SK-N-SH (cell line): ENCODE measurements around the gene ATP6V1G3. TPM values are rescaled to one million over a fixed set of nuclear protein-coding genes. Genes with fewer than 3 reads are reported as not detected.
"Not testable (repeated sequence)": the region's sequence is repeated elsewhere in the genome, so short reads cannot be mapped to it uniquely, and the experiment has no call there.

Experiments used
- CTCF ChIA-PET: fragments of 300-600, 350-600 bp; formaldehyde crosslinking; extraction: SDS; loops from one replicate; lab custom pipeline; 2021; lab: Yijun Ruan, JAX
- POLR2A ChIA-PET: fragments of 350-600 bp; sonication (Branson Sonifier 250); formaldehyde crosslinking; extraction: SDS; loops from one replicate; lab custom pipeline; 2020; ENCODE audit warnings: antibody characterized with exemption, inconsistent platforms; lab: Yijun Ruan, JAX
- DNase-seq: peaks from one replicate; pipeline ENCODE4 v3.0.0; 2012
- H2AFZ ChIP-seq: fragments of 200-600 bp; sonication (generic); 2 replicates; pipeline ENCODE4 v1.8.1; 2016; ENCODE audit warnings: antibody characterized with exemption, mild to moderate bottlenecking, low read depth
- H3F3A ChIP-seq: fragments of 200-600 bp; sonication (generic); replicated peaks from 2 replicates; pipeline ENCODE3; 2016; ENCODE audit warnings: antibody characterized with exemption, mild to moderate bottlenecking; ENCODE audit not compliant: insufficient read depth
- H3K27ac ChIP-seq, 2 experiments: fragments of 200-500 bp in 1 of 2; fragments of 200-600 bp in 1 of 2; sonication (Bioruptor generic) in 1 of 2; sonication (generic), shearing (Covaris generic) in 1 of 2; 2 replicates each; pipeline versions ENCODE4 v1.5.1 to v1.6.1; 2014 to 2016; ENCODE audit warnings: low read depth in 2 of 2, inconsistent platforms in 1 of 2, low read length in 1 of 2, mild to moderate bottlenecking in 1 of 2, mixed read lengths in 1 of 2
- H3K27me3 ChIP-seq: fragments of 200-600 bp; sonication (generic), shearing (Covaris generic); 2 replicates; pipeline ENCODE4 v1.6.1; 2016; ENCODE audit warnings: mixed run types; ENCODE audit not compliant: insufficient read depth
- H3K36me3 ChIP-seq, 2 experiments: fragments of 200-500 bp in 1 of 2; fragments of 200-600 bp in 1 of 2; sonication (Bioruptor generic) in 1 of 2; sonication (generic) in 1 of 2; replicated peaks in 1 of 2; 2 replicates each; pipeline versions ENCODE3 to v1.5.1; 2014 to 2016; ENCODE audit warnings: low read length in 1 of 2, mild to moderate bottlenecking in 1 of 2; ENCODE audit not compliant: insufficient read depth in 2 of 2, control insufficient read depth in 1 of 2
- H3K4me1 ChIP-seq, 2 experiments: fragments of 200-500 bp in 1 of 2; fragments of 200-600 bp in 1 of 2; sonication (Bioruptor generic) in 1 of 2; sonication (generic), shearing (Covaris generic) in 1 of 2; 2 replicates each; pipeline versions ENCODE4 v1.5.1 to v1.6.1; 2014 to 2016; ENCODE audit warnings: low read depth in 1 of 2, low read length in 1 of 2, mixed run types in 1 of 2; ENCODE audit not compliant: insufficient read depth in 2 of 2, control insufficient read depth in 1 of 2
- H3K4me2 ChIP-seq: fragments of 200-600 bp; sonication (generic), shearing (Covaris generic); 2 replicates; pipeline ENCODE4 v1.6.1; 2017; ENCODE audit warnings: mixed run types
- H3K4me3 ChIP-seq, 2 experiments: fragments of 200-500 bp in 1 of 2; fragments of 200-600 bp in 1 of 2; sonication (Bioruptor generic) in 1 of 2; sonication (generic), shearing (Covaris generic) in 1 of 2; 2 replicates each; pipeline versions ENCODE4 v1.5.1 to v1.8.1; 2014 to 2016; ENCODE audit warnings: low read depth in 2 of 2, inconsistent platforms in 1 of 2, low read length in 1 of 2, mild to moderate bottlenecking in 1 of 2, mixed read lengths in 1 of 2, moderate library complexity in 1 of 2
- H3K79me2 ChIP-seq: fragments of 200-600 bp; sonication (generic); 2 replicates; pipeline ENCODE4 v1.8.1; 2017; ENCODE audit warnings: mild to moderate bottlenecking; ENCODE audit not compliant: insufficient read depth
- H3K9ac ChIP-seq: fragments of 200-600 bp; sonication (generic); 2 replicates; pipeline ENCODE4 v1.6.1; 2017; ENCODE audit warnings: mixed run types
- H3K9me2 ChIP-seq: fragments of 200-600 bp; sonication (generic); 2 replicates; pipeline ENCODE4 v1.6.1; 2017; ENCODE audit warnings: mixed run types
- H3K9me3 ChIP-seq: fragments of 200-600 bp; sonication (generic); 2 replicates; pipeline ENCODE4 v1.6.1; 2017; ENCODE audit warnings: mixed run types, mild to moderate bottlenecking, moderate library complexity
- H4K20me1 ChIP-seq: fragments of 200-600 bp; sonication (generic); 2 replicates; pipeline ENCODE4 v1.6.1; 2017; ENCODE audit warnings: mild to moderate bottlenecking, mixed run types; ENCODE audit not compliant: insufficient read depth
- FOSL2 ChIP-seq: IDR thresholded peaks from 2 replicates; pipeline ENCODE4 v1.4.0; 2012; ENCODE audit warnings: low read depth, mild to moderate bottlenecking, moderate library complexity, borderline replicate concordance
- IRF3 ChIP-seq: fragments of 150-350 bp; IDR thresholded peaks from 2 replicates; pipeline ENCODE4 v1.6.1; 2016; ENCODE audit warnings: mild to moderate bottlenecking, low read depth, low read length
- MEF2A ChIP-seq: IDR thresholded peaks from 2 replicates; pipeline ENCODE4 v1.4.0; 2012; ENCODE audit warnings: low read depth, borderline replicate concordance
- NRF1 ChIP-seq: IDR thresholded peaks from 2 replicates; pipeline ENCODE4 v1.6.1; 2012; ENCODE audit warnings: low read depth, mild to moderate bottlenecking, low read length
- RXRA ChIP-seq: IDR thresholded peaks from 2 replicates; pipeline ENCODE4 v1.4.0; 2012; ENCODE audit warnings: low read depth, mild to moderate bottlenecking, borderline replicate concordance
- SMC3 ChIP-seq: IDR thresholded peaks from 2 replicates; pipeline ENCODE4 v1.6.1; 2012; ENCODE audit warnings: low read depth, low read length, improper control_type of control experiment
- TAF1 ChIP-seq: IDR thresholded peaks from 2 replicates; pipeline ENCODE4 v1.6.1; 2012; ENCODE audit warnings: low read depth, mild to moderate bottlenecking, low read length, moderate library complexity, borderline replicate concordance
- TEAD4 ChIP-seq: IDR thresholded peaks from 2 replicates; pipeline ENCODE4 v1.4.0; 2012; ENCODE audit warnings: mild to moderate bottlenecking, borderline replicate concordance; ENCODE audit not compliant: insufficient read depth
- USF2 ChIP-seq: fragments of 150-350 bp; IDR thresholded peaks from 2 replicates; pipeline ENCODE4 v1.6.1; 2017; ENCODE audit warnings: antibody characterized with exemption, low read length, low read depth, borderline replicate concordance
- WGBS: methylation state at CpG from one replicate; pipeline ENCODE4 v1.1.6; 2017; ENCODE audit warnings: low lambda C conversion rate; 5-methylcytosine and 5-hydroxymethylcytosine counted together
- polyA plus RNA-seq, 3 experiments: library from polyadenylated mRNA; depleted of rRNA; stranded (reverse); fragments of >200 nt; gene quantifications; 2 replicates each; pipeline ENCODE4 v1.2.3, GENCODE V29; 2012

ATP6V1G3 gene
- polyA plus RNA-seq, 1 of the 3 experiments (the other 2 are of a cell fraction) = not detected

- H3K9ac ChIP-seq = no peak overlapping the region
- H3K9me3 ChIP-seq = no peaks in the 10 kb centered on the region
- peak overlapping the region; percentile 2; the same call in 1 of the 2 replicates for H2AFZ ChIP-seq
- ChIA-PET POLR2A (no interaction called here), CTCF (no interaction called here)
- peaks cover 13% of the 10 kb centered on the region for H3F3A ChIP-seq
- H3K4me1 ChIP-seq = peaks cover 13 to 32% of the 10 kb centered on the region in 2 experiments; a peak in 2 of 4 replicates
- no peaks in the 10 kb centered on the region for H3K9me2 ChIP-seq
- 84% methylated on average over 2 of the region's 2 CpGs for WGBS
- TF ChIP-seq NRF1 (no peak), RXRA (no peak), USF2 (no peak), MEF2A (no peak), TEAD4 (no peak), FOSL2 (no peak), SMC3 (no peak), TAF1 (no peak), IRF3 (no peak)
- no peaks in the 10 kb centered on the region for H3K79me2 ChIP-seq
- H3K36me3 ChIP-seq = no peaks in the 10 kb centered on the region
- no peak for DNase-seq
- peak overlapping the region in 1 of 2 experiments; percentile 47; a peak in 1 of 4 replicates for H3K27ac ChIP-seq
- no peak overlapping the region for H3K4me2 ChIP-seq
- no peaks in the 10 kb centered on the region for H4K20me1 ChIP-seq
- H3K4me3 ChIP-seq = no peak overlapping the region
- H3K27me3 ChIP-seq = no peaks in the 10 kb centered on the region
Observed at GRCh38 chr1:198524556-198524955, 15.9 kb downstream of the ATP6V1G3 start.

GRCh38 chr1:198524127-198524526 is 16.4 kb downstream of the ATP6V1G3 start:
- Histone ChIP-seq H2AFZ (peak overlapping the region; percentile 2; the same call in 1 of the 2 replicates), H3K4me1 (peaks cover 12 to 29% of the 10 kb centered on the region in 2 experiments; a peak in 2 of 4 replicates)
- H4K20me1 ChIP-seq, DNase-seq, H3K9me2 ChIP-seq, H3K79me2 ChIP-seq, POLR2A ChIA-PET, H3K27me3 ChIP-seq, H3K27ac ChIP-seq, H3K36me3 ChIP-seq, H3F3A ChIP-seq, H3K4me2 ChIP-seq, CTCF ChIA-PET, H3K9ac ChIP-seq, H3K4me3 ChIP-seq, H3K9me3 ChIP-seq: not testable (repeated sequence)
- 81% methylated on average over 10 of the region's 10 CpGs for WGBS
